GM12864 (cell line): ENCODE results near the gene STK4.
"Not testable (repeated sequence)": the region's sequence is repeated elsewhere in the genome, so short reads cannot be mapped to it uniquely, and the experiment has no call there.

Experiments
- DNase-seq: peaks from one replicate; pipeline ENCODE4 v3.0.0-alpha.2; 2011; ENCODE audit warnings: low read depth
- H3K4me3 ChIP-seq: 2 replicates; pipeline ENCODE4 v1.5.1; 2011; ENCODE audit warnings: mild to moderate bottlenecking, low read depth, low read length, control low read depth
- TF ChIP-seq, protein P1 (sequence below): IDR thresholded peaks from 2 replicates; pipeline ENCODE4 v1.5.1; 2011; ENCODE audit warnings: low read depth, mild to moderate bottlenecking, moderate library complexity, low read length, control low read depth, inconsistent platforms; ENCODE audit errors: missing control alignments

Gene STK4

DNA sequence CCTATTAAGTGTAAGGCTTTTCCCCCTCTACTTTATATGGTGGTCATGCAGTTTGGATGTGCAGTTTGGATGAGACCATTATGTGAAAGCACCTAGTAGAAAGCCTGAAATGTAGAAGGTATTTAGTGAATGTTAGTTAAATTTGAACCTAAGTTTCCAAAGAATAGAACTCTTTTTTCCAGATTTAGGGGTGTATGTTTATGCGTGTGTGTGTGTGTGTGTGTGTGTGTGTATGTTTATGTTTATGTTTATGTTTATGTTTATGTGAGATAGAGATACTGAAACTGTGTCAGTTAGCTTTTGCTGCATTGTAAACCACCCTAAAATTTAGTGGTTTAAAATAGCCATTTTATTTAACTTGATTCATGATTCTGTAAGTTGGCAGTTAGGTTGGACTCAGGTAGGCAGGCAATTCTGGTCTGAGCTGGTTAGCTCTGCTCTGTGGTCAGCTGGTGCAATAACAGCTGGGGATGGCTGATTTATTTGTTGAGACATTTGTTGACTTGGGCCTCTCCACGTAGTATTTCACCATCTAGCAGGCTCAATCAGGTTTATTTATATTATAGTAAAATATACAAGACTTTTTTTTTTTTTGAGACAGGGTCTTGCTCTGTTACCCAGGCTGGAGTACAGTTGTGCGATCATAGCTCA, 54.0 kb downstream of the STK4 start:
- no peak overlapping the region for H3K4me3 ChIP-seq
- DNase-seq, result no peak
- TF ChIP-seq, protein P1, sequence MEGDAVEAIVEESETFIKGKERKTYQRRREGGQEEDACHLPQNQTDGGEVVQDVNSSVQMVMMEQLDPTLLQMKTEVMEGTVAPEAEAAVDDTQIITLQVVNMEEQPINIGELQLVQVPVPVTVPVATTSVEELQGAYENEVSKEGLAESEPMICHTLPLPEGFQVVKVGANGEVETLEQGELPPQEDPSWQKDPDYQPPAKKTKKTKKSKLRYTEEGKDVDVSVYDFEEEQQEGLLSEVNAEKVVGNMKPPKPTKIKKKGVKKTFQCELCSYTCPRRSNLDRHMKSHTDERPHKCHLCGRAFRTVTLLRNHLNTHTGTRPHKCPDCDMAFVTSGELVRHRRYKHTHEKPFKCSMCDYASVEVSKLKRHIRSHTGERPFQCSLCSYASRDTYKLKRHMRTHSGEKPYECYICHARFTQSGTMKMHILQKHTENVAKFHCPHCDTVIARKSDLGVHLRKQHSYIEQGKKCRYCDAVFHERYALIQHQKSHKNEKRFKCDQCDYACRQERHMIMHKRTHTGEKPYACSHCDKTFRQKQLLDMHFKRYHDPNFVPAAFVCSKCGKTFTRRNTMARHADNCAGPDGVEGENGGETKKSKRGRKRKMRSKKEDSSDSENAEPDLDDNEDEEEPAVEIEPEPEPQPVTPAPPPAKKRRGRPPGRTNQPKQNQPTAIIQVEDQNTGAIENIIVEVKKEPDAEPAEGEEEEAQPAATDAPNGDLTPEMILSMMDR, result no peak

GRCh38 chr20:45021631-45022030, 55.3 kb downstream of the STK4 start:
- TF ChIP-seq, protein P1, result no peak
- no peak for DNase-seq
- H3K4me3 ChIP-seq, result no peak overlapping the region

- not testable (repeated sequence) for DNase-seq, H3K4me3 ChIP-seq
Measured at GRCh38 chr20:45023140-45023539, 56.8 kb downstream of the STK4 start.

DNA sequence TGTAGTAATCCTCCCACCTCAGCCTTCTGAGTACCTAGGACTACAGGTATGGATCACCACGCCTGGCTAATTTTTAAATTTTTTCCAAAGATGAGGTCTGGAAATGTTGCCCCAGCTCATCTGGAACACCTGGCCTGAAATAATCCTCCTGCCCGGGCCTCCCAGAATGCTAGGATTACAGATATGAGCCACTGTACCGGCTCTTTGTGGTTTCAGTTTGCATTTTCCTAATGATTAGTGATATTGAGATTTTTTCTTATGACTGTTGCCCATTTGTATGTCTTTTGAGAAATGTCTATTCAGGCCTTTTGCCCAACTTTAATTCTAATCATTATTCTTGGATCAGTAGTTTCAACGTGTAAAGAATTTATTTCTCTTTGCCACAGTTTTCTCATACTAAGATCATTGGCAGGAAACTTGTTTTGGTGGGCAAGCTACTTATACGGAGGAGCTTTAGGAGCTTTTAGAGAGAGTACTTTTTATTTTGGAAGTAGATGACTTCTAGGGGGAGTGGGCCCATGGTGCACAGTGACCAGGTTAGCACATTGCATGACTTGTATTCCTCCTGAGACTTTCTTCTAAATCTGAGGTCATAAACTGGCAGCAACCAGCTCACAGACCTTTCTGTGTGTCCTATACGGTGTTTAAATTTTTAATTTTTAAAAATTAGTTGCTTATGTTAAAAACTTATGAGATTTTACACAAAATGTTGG, 62.3 kb downstream of the STK4 start:
- DNase-seq, result no peak
- H3K4me3 ChIP-seq, result no peak overlapping the region
- TF ChIP-seq, protein P1, result no peak

DNA sequence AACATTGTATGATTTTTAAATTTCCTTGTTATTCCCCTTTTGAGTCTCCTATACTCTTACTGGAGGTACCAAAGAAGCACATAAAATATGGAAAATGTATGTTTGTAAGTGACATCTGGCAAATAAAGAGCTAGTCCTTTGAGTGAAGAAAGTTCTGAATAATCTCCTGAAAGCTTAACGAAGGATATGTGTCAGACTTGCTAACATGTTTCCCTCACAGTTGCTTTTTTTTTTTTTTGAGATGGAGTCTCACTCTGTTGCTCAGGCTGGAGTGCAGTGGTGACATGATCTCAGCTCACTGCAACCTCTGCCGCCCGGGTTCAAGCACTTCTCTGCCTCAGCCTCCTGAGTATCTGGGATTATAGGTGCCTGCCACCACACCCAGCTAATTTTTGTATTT, 63.6 kb downstream of the STK4 start:
- TF ChIP-seq, protein P1, result no peak
- no peak overlapping the region for H3K4me3 ChIP-seq
- no peak for DNase-seq

DNA sequence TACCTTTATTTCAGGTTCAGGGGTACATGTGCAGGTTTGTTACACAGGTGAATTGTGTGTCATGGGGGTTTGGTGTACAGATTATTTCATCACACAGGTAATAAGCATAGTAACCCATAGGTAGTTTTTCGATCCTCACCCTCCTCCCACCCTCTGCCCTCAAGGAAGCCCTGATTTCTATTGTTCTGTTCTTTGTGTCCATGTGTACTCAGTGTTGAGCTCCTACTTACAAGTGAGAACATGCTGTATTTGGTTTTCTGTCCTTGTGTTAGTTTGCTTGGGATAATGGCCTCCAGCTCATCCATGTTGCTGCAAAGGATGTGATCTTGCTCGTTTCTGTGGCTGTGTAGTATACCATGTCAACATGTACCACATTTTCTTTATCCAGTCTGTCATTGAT, 66.0 kb downstream of the STK4 start:
- H3K4me3 ChIP-seq, result no peak overlapping the region
- TF ChIP-seq, protein P1, result no peak
- no peak for DNase-seq

- no peak for DNase-seq
- no peak overlapping the region for H3K4me3 ChIP-seq
- TF ChIP-seq, protein P1, result no peak
Measured at GRCh38 chr20:45032781-45033180, 66.5 kb downstream of the STK4 start.
